Measurements from ENCODE around the gene MNX1.

DNA sequence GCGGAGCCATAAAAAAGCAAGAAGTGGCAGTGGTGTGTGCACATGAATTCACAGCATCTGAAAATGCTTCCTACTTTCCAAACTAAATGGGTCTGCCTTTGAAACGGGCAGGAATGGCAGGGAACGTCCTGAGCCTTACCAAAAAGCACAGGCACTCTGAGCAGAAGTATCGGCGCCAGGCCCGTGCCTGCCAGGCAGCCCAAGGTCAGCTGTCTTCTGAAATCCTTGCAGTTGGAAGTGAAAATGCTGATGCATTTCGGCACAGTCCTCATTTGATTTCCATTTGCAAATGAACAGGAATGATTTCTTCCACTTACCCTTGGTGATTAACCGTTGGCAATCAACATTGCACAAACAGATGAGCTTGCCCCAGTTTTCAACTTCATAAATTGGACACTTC lies 47.6 kb upstream of the MNX1 start:
- TF ChIP-seq EP300 (IDR thresholded peaks at IDR 0.05) (no peak), POLR2A (IDR thresholded peaks at IDR 0.05) (no peak)
- TF ChIP-seq, protein P1, sequence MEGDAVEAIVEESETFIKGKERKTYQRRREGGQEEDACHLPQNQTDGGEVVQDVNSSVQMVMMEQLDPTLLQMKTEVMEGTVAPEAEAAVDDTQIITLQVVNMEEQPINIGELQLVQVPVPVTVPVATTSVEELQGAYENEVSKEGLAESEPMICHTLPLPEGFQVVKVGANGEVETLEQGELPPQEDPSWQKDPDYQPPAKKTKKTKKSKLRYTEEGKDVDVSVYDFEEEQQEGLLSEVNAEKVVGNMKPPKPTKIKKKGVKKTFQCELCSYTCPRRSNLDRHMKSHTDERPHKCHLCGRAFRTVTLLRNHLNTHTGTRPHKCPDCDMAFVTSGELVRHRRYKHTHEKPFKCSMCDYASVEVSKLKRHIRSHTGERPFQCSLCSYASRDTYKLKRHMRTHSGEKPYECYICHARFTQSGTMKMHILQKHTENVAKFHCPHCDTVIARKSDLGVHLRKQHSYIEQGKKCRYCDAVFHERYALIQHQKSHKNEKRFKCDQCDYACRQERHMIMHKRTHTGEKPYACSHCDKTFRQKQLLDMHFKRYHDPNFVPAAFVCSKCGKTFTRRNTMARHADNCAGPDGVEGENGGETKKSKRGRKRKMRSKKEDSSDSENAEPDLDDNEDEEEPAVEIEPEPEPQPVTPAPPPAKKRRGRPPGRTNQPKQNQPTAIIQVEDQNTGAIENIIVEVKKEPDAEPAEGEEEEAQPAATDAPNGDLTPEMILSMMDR (IDR thresholded peaks at IDR 0.05) = no peak

Data from tibial nerve (tissue), 4 donors.